ENCODE data around the gene MTHFD1L.
A peak's percentile ranks its signal among the peaks of the same experiment; 100 is the strongest.

The MTHFD1L gene

GRCh38 chr6:150878347-150879213, 13.1 kb downstream of the MTHFD1L start:
- no peak overlapping the region for H3K27ac ChIP-seq (ENCODE audit: low read depth, low read length)
- peaks cover 8 to 22% (median 20%) of the 10 kb centered on the region in 5 donors for H3K4me1 ChIP-seq (ENCODE audit: control insufficient read depth in 5 of 5, insufficient read depth in 5 of 5, low read length in 5 of 5)
- H3K9me3 ChIP-seq (ENCODE audit: control insufficient read depth in 5 of 5, low read length in 5 of 5), result no peaks in the 10 kb centered on the region

GRCh38 chr6:150880336-150880735, 14.8 kb downstream of the MTHFD1L start:
- Histone ChIP-seq H3K9ac (ENCODE audit: low read length in 5 of 5) (no peak overlapping the region), H3K27me3 (ENCODE audit: control insufficient read depth in 5 of 5, insufficient read depth in 4 of 5, low read length in 5 of 5) (no peaks in the 10 kb centered on the region), H3K36me3 (ENCODE audit: control insufficient read depth in 5 of 5, insufficient read depth in 5 of 5, low read length in 5 of 5) (no peaks in the 10 kb centered on the region), H3K9me3 (ENCODE audit: control insufficient read depth in 5 of 5, low read length in 5 of 5) (no peaks in the 10 kb centered on the region), H3K27ac (ENCODE audit: low read depth, low read length) (no peak overlapping the region), H3K4me3 (ENCODE audit: low read depth in 1 of 5, low read length in 5 of 5) (no peak overlapping the region), H3K4me1 (ENCODE audit: control insufficient read depth in 5 of 5, insufficient read depth in 5 of 5, low read length in 5 of 5) (peaks cover 8 to 22% (median 20%) of the 10 kb centered on the region in 5 donors)

More at GRCh38 chr6:150878347-150879213, 13.1 kb downstream of the MTHFD1L start:
- no peak overlapping the region for H3K4me3 ChIP-seq (ENCODE audit: low read depth in 1 of 5, low read length in 5 of 5)
- H3K9ac ChIP-seq (ENCODE audit: low read length in 5 of 5), result no peak overlapping the region
- no peaks in the 10 kb centered on the region for H3K36me3 ChIP-seq (ENCODE audit: control insufficient read depth in 5 of 5, insufficient read depth in 5 of 5, low read length in 5 of 5)
- no peaks in the 10 kb centered on the region for H3K27me3 ChIP-seq (ENCODE audit: control insufficient read depth in 5 of 5, insufficient read depth in 4 of 5, low read length in 5 of 5)

- Histone ChIP-seq H3K9me3 (ENCODE audit: control insufficient read depth in 5 of 5, low read length in 5 of 5) (no peaks in the 10 kb centered on the region), H3K4me3 (ENCODE audit: low read depth in 1 of 5, low read length in 5 of 5) (no peak overlapping the region), H3K9ac (ENCODE audit: low read length in 5 of 5) (no peak overlapping the region), H3K27me3 (ENCODE audit: control insufficient read depth in 5 of 5, insufficient read depth in 4 of 5, low read length in 5 of 5) (no peaks in the 10 kb centered on the region), H3K36me3 (ENCODE audit: control insufficient read depth in 5 of 5, insufficient read depth in 5 of 5, low read length in 5 of 5) (no peaks in the 10 kb centered on the region), H3K27ac (ENCODE audit: low read depth, low read length) (peak overlapping the region; percentile 17), H3K4me1 (ENCODE audit: control insufficient read depth in 5 of 5, insufficient read depth in 5 of 5, low read length in 5 of 5) (peaks cover 8 to 14% (median 11%) of the 10 kb centered on the region in 5 donors)
These were observed 16.5 kb downstream of the MTHFD1L start for GRCh38 chr6:150881911-150882481.

- peaks cover 7 to 14% (median 9%) of the 10 kb centered on the region in 5 donors for H3K4me1 ChIP-seq (ENCODE audit: control insufficient read depth in 5 of 5, insufficient read depth in 5 of 5, low read length in 5 of 5)
These were observed 18.0 kb downstream of the MTHFD1L start for GRCh38 chr6:150883521-150883920.

GRCh38 chr6:150886155-150886554, 20.7 kb downstream of the MTHFD1L start:
- no peak overlapping the region for H3K9ac ChIP-seq (ENCODE audit: low read length in 5 of 5)
- peaks cover 0 to 8% (median 3%) of the 10 kb centered on the region in 5 donors for H3K36me3 ChIP-seq (ENCODE audit: control insufficient read depth in 5 of 5, insufficient read depth in 5 of 5, low read length in 5 of 5)
- H3K27ac ChIP-seq (ENCODE audit: low read depth, low read length), result no peak overlapping the region
- peaks cover 6 to 14% (median 9%) of the 10 kb centered on the region in 5 donors for H3K4me1 ChIP-seq (ENCODE audit: control insufficient read depth in 5 of 5, insufficient read depth in 5 of 5, low read length in 5 of 5)
- H3K4me3 ChIP-seq (ENCODE audit: low read depth in 1 of 5, low read length in 5 of 5), result no peak overlapping the region
- H3K9me3 ChIP-seq (ENCODE audit: control insufficient read depth in 5 of 5, low read length in 5 of 5), result no peaks in the 10 kb centered on the region
- H3K27me3 ChIP-seq (ENCODE audit: control insufficient read depth in 5 of 5, insufficient read depth in 4 of 5, low read length in 5 of 5), result no peaks in the 10 kb centered on the region

More at GRCh38 chr6:150883521-150883920, 18.0 kb downstream of the MTHFD1L start:
- no peak overlapping the region for H3K27ac ChIP-seq (ENCODE audit: low read depth, low read length)
- no peak overlapping the region for H3K9ac ChIP-seq (ENCODE audit: low read length in 5 of 5)
- H3K4me3 ChIP-seq (ENCODE audit: low read depth in 1 of 5, low read length in 5 of 5), result no peak overlapping the region
- peaks cover 0 to 7% (median 0%) of the 10 kb centered on the region in 5 donors for H3K36me3 ChIP-seq (ENCODE audit: control insufficient read depth in 5 of 5, insufficient read depth in 5 of 5, low read length in 5 of 5)
- no peaks in the 10 kb centered on the region for H3K9me3 ChIP-seq (ENCODE audit: control insufficient read depth in 5 of 5, low read length in 5 of 5)
- no peaks in the 10 kb centered on the region for H3K27me3 ChIP-seq (ENCODE audit: control insufficient read depth in 5 of 5, insufficient read depth in 4 of 5, low read length in 5 of 5)

- Histone ChIP-seq H3K4me3 (ENCODE audit: low read depth in 1 of 5, low read length in 5 of 5) (no peak overlapping the region), H3K4me1 (ENCODE audit: control insufficient read depth in 5 of 5, insufficient read depth in 5 of 5, low read length in 5 of 5) (peaks cover 0 to 5% (median 3%) of the 10 kb centered on the region in 5 donors), H3K27me3 (ENCODE audit: control insufficient read depth in 5 of 5, insufficient read depth in 4 of 5, low read length in 5 of 5) (no peaks in the 10 kb centered on the region), H3K9ac (ENCODE audit: low read length in 5 of 5) (no peak overlapping the region), H3K27ac (ENCODE audit: low read depth, low read length) (no peak overlapping the region), H3K36me3 (ENCODE audit: control insufficient read depth in 5 of 5, insufficient read depth in 5 of 5, low read length in 5 of 5) (peaks cover 0 to 8% (median 3%) of the 10 kb centered on the region in 5 donors), H3K9me3 (ENCODE audit: control insufficient read depth in 5 of 5, low read length in 5 of 5) (no peaks in the 10 kb centered on the region)
These were observed 22.6 kb downstream of the MTHFD1L start for GRCh38 chr6:150887978-150888563.

GRCh38 chr6:150890346-150890745, 24.8 kb downstream of the MTHFD1L start:
- Histone ChIP-seq H3K36me3 (ENCODE audit: control insufficient read depth in 5 of 5, insufficient read depth in 5 of 5, low read length in 5 of 5) (peaks cover 0 to 8% (median 3%) of the 10 kb centered on the region in 5 donors), H3K9ac (ENCODE audit: low read length in 5 of 5) (no peak overlapping the region), H3K4me1 (ENCODE audit: control insufficient read depth in 5 of 5, insufficient read depth in 5 of 5, low read length in 5 of 5) (peaks cover 0 to 12% (median 9%) of the 10 kb centered on the region in 5 donors), H3K27ac (ENCODE audit: low read depth, low read length) (no peak overlapping the region), H3K27me3 (ENCODE audit: control insufficient read depth in 5 of 5, insufficient read depth in 4 of 5, low read length in 5 of 5) (no peaks in the 10 kb centered on the region), H3K9me3 (ENCODE audit: control insufficient read depth in 5 of 5, low read length in 5 of 5) (no peaks in the 10 kb centered on the region), H3K4me3 (ENCODE audit: low read depth in 1 of 5, low read length in 5 of 5) (no peak overlapping the region)

GRCh38 chr6:150891888-150892485, 26.5 kb downstream of the MTHFD1L start:
- H3K27ac ChIP-seq (ENCODE audit: low read depth, low read length), result no peak overlapping the region
- no peaks in the 10 kb centered on the region for H3K27me3 ChIP-seq (ENCODE audit: control insufficient read depth in 5 of 5, insufficient read depth in 4 of 5, low read length in 5 of 5)
- H3K4me3 ChIP-seq (ENCODE audit: low read depth in 1 of 5, low read length in 5 of 5), result no peak overlapping the region
- H3K9me3 ChIP-seq (ENCODE audit: control insufficient read depth in 5 of 5, low read length in 5 of 5), result no peaks in the 10 kb centered on the region
- H3K4me1 ChIP-seq (ENCODE audit: control insufficient read depth in 5 of 5, insufficient read depth in 5 of 5, low read length in 5 of 5), result peaks cover 0 to 19% (median 9%) of the 10 kb centered on the region in 5 donors
- peaks cover 0 to 8% (median 3%) of the 10 kb centered on the region in 5 donors for H3K36me3 ChIP-seq (ENCODE audit: control insufficient read depth in 5 of 5, insufficient read depth in 5 of 5, low read length in 5 of 5)
- no peak overlapping the region for H3K9ac ChIP-seq (ENCODE audit: low read length in 5 of 5)

GRCh38 chr6:150894191-150894744, 28.8 kb downstream of the MTHFD1L start:
- peaks cover 0 to 3% (median 0%) of the 10 kb centered on the region in 5 donors for H3K36me3 ChIP-seq (ENCODE audit: control insufficient read depth in 5 of 5, insufficient read depth in 5 of 5, low read length in 5 of 5)
- no peak overlapping the region for H3K4me3 ChIP-seq (ENCODE audit: low read depth in 1 of 5, low read length in 5 of 5)
- no peaks in the 10 kb centered on the region for H3K9me3 ChIP-seq (ENCODE audit: control insufficient read depth in 5 of 5, low read length in 5 of 5)
- peaks cover 0 to 34% (median 14%) of the 10 kb centered on the region in 5 donors for H3K4me1 ChIP-seq (ENCODE audit: control insufficient read depth in 5 of 5, insufficient read depth in 5 of 5, low read length in 5 of 5)
- no peak overlapping the region for H3K27ac ChIP-seq (ENCODE audit: low read depth, low read length)
- no peaks in the 10 kb centered on the region for H3K27me3 ChIP-seq (ENCODE audit: control insufficient read depth in 5 of 5, insufficient read depth in 4 of 5, low read length in 5 of 5)
- H3K9ac ChIP-seq (ENCODE audit: low read length in 5 of 5), result no peak overlapping the region

All from subcutaneous abdominal adipose tissue (tissue), 5 donors.